HepG2 (cell line): ENCODE results near the gene DND1. TPM values are rescaled to one million over a fixed set of nuclear protein-coding genes. Genes with fewer than 3 reads are reported as not detected.

Source experiments
- ARID3A ChIP-seq: IDR thresholded peaks from 2 replicates; pipeline ENCODE4 v1.6.1; 2012; ENCODE audit warnings: low read depth, low read length, improper control_type of control experiment
- FOXC1 ChIP-seq: sonication (generic); formaldehyde crosslinking; IDR thresholded peaks from 2 replicates; pipeline ENCODE4 v1.8.0; 2022; ENCODE audit warnings: mild to moderate bottlenecking, missing genetic modification reagents, borderline replicate concordance
- REST ChIP-seq, 2 experiments: IDR thresholded peaks; 2 replicates each; pipeline ENCODE4 v1.6.1; 2011 to 2012; ENCODE audit warnings: low read length in 2 of 2, borderline replicate concordance in 1 of 2, low read depth in 1 of 2, mild to moderate bottlenecking in 1 of 2, moderate library complexity in 1 of 2
- RXRA ChIP-seq: sonication (generic); formaldehyde crosslinking; IDR thresholded peaks from 2 replicates; pipeline ENCODE4 v1.5.1; 2020; ENCODE audit warnings: missing genetic modification reagents
- TFE3 ChIP-seq: IDR thresholded peaks from 2 replicates; pipeline ENCODE4 v1.6.1; 2016
- TP53 ChIP-seq: sonication (generic); formaldehyde crosslinking; conservative IDR thresholded peaks from 2 replicates; pipeline ENCODE4 v1.4.0; 2020; ENCODE audit warnings: missing genetic modification reagents
- ZBTB40 ChIP-seq, 2 experiments: fragments of 450-650 bp in 1 of 2; sonication (generic) in 1 of 2; formaldehyde crosslinking in 1 of 2; IDR thresholded peaks; 2 replicates each; pipeline versions ENCODE4 v1.6.1 to v1.8.0; 2016 to 2022; ENCODE audit warnings: antibody characterized with exemption in 1 of 2, mild to moderate bottlenecking in 1 of 2, missing genetic modification reagents in 1 of 2
- ZNF205 ChIP-seq: IDR thresholded peaks from 2 replicates; pipeline ENCODE4 v1.6.1; 2018; ENCODE audit warnings: missing biosample characterization, missing genetic modification reagents
- ZNF777 ChIP-seq: sonication (generic); formaldehyde crosslinking; IDR thresholded peaks from 2 replicates; pipeline ENCODE4 v1.4.0; 2020; ENCODE audit warnings: missing genetic modification reagents
- polyA plus RNA-seq, 8 experiments: library from polyadenylated mRNA; depleted of rRNA in 3 of 8; stranded (reverse) in 7 of 8; unstranded in 1 of 8; fragments of >200 nt; fragmentation: Illumina TruSeq in 4 of 8; extraction: Trizol in 4 of 8; gene quantifications; 2 replicates each; pipeline versions ENCODE4 v1.2.1 to v1.2.3, GENCODE V29; 2011 to 2016; ENCODE audit warnings: low read depth in 4 of 8, missing spikeins in 1 of 8, mixed read lengths in 1 of 8; ENCODE audit not compliant: insufficient read depth in 1 of 8
- total RNA-seq, 5 experiments: library from RNA; depleted of rRNA; stranded (reverse); fragments of >200 nt; fragmentation: Illumina TruSeq; extraction: Trizol; gene quantifications; 2 replicates each; pipeline ENCODE4 v1.2.3, GENCODE V29; 2016; ENCODE audit warnings: low read depth in 1 of 5

Gene DND1
- total and polyA plus RNA-seq, 2 of the 13 experiments (the other 11 are each of a cell fraction or from before 2014, with no cell fraction given): 0.48 to 0.55 TPM

- TF ChIP-seq REST (IDR thresholded peaks at IDR 0.05; ENCODE audit: borderline replicate concordance in 1 of 2, low read depth in 1 of 2, low read length in 2 of 2) (peak; percentile 33 to 93), RXRA (CRISPR knock-in tag) (peak; percentile 51; the same call in 1 of the 2 replicates), ZNF777 (CRISPR knock-in tag) (no peak), ZBTB40 (IDR thresholded peaks at IDR 0.05) (no peak), ZBTB40 (CRISPR knock-in tag; IDR thresholded peaks at IDR 0.05) (no peak; the same call in 1 of the 2 replicates), FOXC1 (CRISPR knock-in tag) (peak; percentile 74; the same call in 1 of the 2 replicates), ARID3A (no peak), TFE3 (0 out of 2 replicates have a peak, but pooled peaks have one; percentile 40), ZNF205 (CRISPR knock-in tag) (peak; percentile 76; the same call in 1 of the 2 replicates), TP53 (CRISPR knock-in tag) (0 out of 2 replicates have a peak, but pooled peaks have one; percentile 49)
These were observed 37.6 kb upstream of the DND1 start (continued) for GRCh38 chr5:140710899-140711552.
